ENCODE data around the gene GRID1. TPM values are rescaled to one million over a fixed set of nuclear protein-coding genes. Genes with fewer than 3 reads are reported as not detected.
A peak's percentile ranks its signal among the peaks of the same experiment; 100 is the strongest.

GRID1 gene
- total RNA-seq, 1 experiment from 2014 or later, result 0.37 TPM

DNA sequence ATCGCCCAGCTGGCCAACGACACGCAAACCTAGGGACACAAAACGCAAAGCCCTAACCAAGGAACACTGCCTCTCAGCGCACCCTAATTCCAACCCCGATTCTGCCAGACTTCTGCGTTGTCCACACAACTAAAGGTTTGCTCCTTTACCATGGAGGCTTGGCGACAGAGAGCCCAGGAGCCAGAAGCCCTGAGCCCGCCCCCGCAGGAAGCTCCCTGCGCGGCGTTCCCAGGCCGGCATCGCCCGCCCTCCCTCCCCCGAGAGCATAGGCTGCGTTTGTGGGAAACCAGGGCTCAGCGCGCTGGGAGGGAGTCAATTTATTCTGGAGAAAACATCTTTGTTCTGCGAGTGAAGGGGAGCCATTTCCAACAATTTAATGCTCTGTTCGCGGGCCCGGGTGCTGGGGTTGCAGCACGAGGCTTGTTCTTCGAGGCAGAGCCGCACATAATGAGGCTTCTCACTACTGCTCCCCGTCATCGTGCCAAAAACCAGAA lies 103.9 kb downstream of the GRID1 start (continued):
- no peak for TF ChIP-seq ESRRA (CRISPR knock-in tag; IDR thresholded peaks at IDR 0.05; ENCODE audit: borderline replicate concordance)

DNA sequence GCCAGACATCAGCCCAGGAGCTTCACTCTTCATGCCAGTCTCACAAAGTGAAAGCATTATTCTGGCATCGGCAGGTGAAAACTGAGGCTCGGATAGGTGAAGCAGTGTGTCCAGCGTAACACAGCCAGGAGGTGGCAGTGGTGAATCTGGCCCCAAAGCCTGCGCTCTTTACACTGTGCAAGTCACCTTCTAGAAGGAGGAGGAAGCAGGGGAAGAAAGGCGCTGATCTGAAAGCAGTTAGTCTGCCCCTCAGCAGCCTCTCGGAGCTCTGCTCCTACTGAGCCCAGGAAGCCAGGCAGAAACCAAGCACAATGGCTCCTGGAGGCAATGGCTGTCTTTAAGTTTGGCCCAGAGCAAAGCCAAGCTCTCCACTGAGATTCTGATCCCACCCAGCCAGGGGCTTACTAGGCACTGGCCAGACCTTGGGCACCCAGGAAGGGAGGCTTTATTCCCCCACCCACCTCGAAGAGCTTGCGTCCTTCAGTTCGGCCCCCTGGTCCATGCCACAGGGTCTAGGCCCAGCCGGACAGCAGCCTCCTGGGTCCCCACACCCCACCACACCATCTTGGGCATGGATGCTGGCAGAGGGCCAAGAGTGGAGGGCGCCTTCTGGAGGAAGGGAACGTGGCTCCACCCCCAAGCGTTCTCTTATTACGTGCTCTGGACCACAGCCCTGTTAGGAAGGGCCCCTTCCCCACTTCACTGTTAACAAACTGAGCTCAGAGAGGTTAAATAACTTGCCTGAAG lies 104.5 kb downstream of the GRID1 start:
- Mint-ChIP-seq H3K36me3 (no peaks in the 10 kb centered on the region), H3K9me3 (0 out of 2 replicates have a peak, but pooled peaks cover 3% of the 10 kb centered on the region), H3K4me3 (no peak overlapping the region), H3K27me3 (ENCODE audit: low read depth) (peaks cover 4% of the 10 kb centered on the region; the same call in 1 of the 2 replicates), H3K27ac (no peak overlapping the region), H3K4me1 (peaks cover 20% of the 10 kb centered on the region)
- CTCF ChIA-PET, result interaction anchor here (0.6 to 4.8 kb wide), 25 partner anchors 8 to 330 kb away, joined by 3 to 37 read pairs (median 5); partner anchors contain the start of gene GRID1
- ATAC-seq (peak; percentile 89), DNase-seq (ENCODE audit: low spot score) (peak; percentile 66)
- TF ChIP-seq, protein P1, sequence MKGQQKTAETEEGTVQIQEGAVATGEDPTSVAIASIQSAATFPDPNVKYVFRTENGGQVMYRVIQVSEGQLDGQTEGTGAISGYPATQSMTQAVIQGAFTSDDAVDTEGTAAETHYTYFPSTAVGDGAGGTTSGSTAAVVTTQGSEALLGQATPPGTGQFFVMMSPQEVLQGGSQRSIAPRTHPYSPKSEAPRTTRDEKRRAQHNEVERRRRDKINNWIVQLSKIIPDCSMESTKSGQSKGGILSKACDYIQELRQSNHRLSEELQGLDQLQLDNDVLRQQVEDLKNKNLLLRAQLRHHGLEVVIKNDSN (CRISPR knock-in tag; IDR thresholded peaks at IDR 0.05), result no peak
- TF ChIP-seq, protein P2, sequence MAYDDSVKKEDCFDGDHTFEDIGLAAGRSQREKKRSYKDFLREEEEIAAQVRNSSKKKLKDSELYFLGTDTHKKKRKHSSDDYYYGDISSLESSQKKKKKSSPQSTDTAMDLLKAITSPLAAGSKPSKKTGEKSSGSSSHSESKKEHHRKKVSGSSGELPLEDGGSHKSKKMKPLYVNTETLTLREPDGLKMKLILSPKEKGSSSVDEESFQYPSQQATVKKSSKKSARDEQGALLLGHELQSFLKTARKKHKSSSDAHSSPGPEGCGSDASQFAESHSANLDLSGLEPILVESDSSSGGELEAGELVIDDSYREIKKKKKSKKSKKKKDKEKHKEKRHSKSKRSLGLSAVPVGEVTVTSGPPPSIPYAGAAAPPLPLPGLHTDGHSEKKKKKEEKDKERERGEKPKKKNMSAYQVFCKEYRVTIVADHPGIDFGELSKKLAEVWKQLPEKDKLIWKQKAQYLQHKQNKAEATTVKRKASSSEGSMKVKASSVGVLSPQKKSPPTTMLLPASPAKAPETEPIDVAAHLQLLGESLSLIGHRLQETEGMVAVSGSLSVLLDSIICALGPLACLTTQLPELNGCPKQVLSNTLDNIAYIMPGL (CRISPR knock-in tag; IDR thresholded peaks at IDR 0.05), result no peak
- no peak for TF ChIP-seq ZNF396 (CRISPR knock-in tag; IDR thresholded peaks at IDR 0.05; ENCODE audit: borderline replicate concordance)
- TF ChIP-seq ZNF219 (CRISPR knock-in tag; IDR thresholded peaks at IDR 0.05; ENCODE audit: borderline replicate concordance), result no peak
- TF ChIP-seq TP53 (CRISPR knock-in tag; IDR thresholded peaks at IDR 0.05), result no peak
- POLR2A ChIA-PET, result interaction anchor here (0.8 to 1.2 kb wide), 3 partner anchors 9 to 102 kb away, joined by 3 to 5 read pairs (median 4); no protein-coding TSS in a partner anchor

DNA sequence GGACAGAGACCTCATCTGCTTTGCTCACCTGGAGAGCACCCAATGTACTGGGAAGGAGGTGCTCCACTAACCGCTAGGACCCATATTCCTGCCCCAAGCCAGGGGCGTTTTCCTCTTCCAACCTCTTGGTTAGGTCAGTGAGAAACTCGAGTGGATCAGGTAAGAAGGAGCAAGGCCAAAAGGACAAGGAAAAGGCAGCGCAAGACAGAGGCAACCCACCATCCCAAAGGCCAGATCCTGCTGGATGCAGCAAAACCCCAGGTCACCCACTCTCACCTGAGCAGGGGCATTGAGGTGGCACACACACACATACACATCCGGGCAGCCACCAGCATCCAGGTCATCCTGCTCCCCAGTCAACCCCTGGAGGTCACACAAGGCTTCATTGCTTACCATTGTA lies 105.1 kb downstream of the GRID1 start:
- ChIA-PET POLR2A (no interaction called here), CTCF (interaction anchor here (0.6 to 4.8 kb wide), 15 partner anchors 8 to 131 kb away, joined by 4 to 37 read pairs (median 7); partner anchors contain the start of gene GRID1)
- Mint-ChIP-seq H3K4me3 (no peak overlapping the region), H3K27me3 (ENCODE audit: low read depth) (peaks cover 4% of the 10 kb centered on the region; the same call in 1 of the 2 replicates), H3K36me3 (no peaks in the 10 kb centered on the region), H3K4me1 (peaks cover 20% of the 10 kb centered on the region), H3K9me3 (0 out of 2 replicates have a peak, but pooled peaks cover 3% of the 10 kb centered on the region), H3K27ac (no peak overlapping the region)
- ATAC-seq (no peak), DNase-seq (ENCODE audit: low spot score) (no peak)
- TF ChIP-seq, protein P3, sequence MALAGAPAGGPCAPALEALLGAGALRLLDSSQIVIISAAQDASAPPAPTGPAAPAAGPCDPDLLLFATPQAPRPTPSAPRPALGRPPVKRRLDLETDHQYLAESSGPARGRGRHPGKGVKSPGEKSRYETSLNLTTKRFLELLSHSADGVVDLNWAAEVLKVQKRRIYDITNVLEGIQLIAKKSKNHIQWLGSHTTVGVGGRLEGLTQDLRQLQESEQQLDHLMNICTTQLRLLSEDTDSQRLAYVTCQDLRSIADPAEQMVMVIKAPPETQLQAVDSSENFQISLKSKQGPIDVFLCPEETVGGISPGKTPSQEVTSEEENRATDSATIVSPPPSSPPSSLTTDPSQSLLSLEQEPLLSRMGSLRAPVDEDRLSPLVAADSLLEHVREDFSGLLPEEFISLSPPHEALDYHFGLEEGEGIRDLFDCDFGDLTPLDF (CRISPR knock-in tag; IDR thresholded peaks at IDR 0.05), result no peak
- TF ChIP-seq PRRX2 (CRISPR knock-in tag; IDR thresholded peaks at IDR 0.05), result no peak
- TF ChIP-seq NFE2L1 (CRISPR knock-in tag; IDR thresholded peaks at IDR 0.05), result no peak
- no peak for TF ChIP-seq MYBL2 (CRISPR knock-in tag; IDR thresholded peaks at IDR 0.05)
- no peak for TF ChIP-seq ZNF423 (CRISPR knock-in tag; IDR thresholded peaks at IDR 0.05)
- no peak for TF ChIP-seq NFYB (CRISPR knock-in tag; conservative IDR thresholded peaks at IDR 0.05; ENCODE audit: low read depth)
- TF ChIP-seq ATF1 (CRISPR knock-in tag; IDR thresholded peaks at IDR 0.05), result no peak
- TF ChIP-seq, protein P4, sequence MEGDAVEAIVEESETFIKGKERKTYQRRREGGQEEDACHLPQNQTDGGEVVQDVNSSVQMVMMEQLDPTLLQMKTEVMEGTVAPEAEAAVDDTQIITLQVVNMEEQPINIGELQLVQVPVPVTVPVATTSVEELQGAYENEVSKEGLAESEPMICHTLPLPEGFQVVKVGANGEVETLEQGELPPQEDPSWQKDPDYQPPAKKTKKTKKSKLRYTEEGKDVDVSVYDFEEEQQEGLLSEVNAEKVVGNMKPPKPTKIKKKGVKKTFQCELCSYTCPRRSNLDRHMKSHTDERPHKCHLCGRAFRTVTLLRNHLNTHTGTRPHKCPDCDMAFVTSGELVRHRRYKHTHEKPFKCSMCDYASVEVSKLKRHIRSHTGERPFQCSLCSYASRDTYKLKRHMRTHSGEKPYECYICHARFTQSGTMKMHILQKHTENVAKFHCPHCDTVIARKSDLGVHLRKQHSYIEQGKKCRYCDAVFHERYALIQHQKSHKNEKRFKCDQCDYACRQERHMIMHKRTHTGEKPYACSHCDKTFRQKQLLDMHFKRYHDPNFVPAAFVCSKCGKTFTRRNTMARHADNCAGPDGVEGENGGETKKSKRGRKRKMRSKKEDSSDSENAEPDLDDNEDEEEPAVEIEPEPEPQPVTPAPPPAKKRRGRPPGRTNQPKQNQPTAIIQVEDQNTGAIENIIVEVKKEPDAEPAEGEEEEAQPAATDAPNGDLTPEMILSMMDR (IDR thresholded peaks at IDR 0.05), result no peak
- TF ChIP-seq FOXJ3 (CRISPR knock-in tag; IDR thresholded peaks at IDR 0.05; ENCODE audit: borderline replicate concordance), result no peak
- no peak for TF ChIP-seq ZNF263 (CRISPR knock-in tag; IDR thresholded peaks at IDR 0.05; ENCODE audit: low read depth)
- TF ChIP-seq, protein P5, sequence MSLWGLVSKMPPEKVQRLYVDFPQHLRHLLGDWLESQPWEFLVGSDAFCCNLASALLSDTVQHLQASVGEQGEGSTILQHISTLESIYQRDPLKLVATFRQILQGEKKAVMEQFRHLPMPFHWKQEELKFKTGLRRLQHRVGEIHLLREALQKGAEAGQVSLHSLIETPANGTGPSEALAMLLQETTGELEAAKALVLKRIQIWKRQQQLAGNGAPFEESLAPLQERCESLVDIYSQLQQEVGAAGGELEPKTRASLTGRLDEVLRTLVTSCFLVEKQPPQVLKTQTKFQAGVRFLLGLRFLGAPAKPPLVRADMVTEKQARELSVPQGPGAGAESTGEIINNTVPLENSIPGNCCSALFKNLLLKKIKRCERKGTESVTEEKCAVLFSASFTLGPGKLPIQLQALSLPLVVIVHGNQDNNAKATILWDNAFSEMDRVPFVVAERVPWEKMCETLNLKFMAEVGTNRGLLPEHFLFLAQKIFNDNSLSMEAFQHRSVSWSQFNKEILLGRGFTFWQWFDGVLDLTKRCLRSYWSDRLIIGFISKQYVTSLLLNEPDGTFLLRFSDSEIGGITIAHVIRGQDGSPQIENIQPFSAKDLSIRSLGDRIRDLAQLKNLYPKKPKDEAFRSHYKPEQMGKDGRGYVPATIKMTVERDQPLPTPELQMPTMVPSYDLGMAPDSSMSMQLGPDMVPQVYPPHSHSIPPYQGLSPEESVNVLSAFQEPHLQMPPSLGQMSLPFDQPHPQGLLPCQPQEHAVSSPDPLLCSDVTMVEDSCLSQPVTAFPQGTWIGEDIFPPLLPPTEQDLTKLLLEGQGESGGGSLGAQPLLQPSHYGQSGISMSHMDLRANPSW (CRISPR knock-in tag; conservative IDR thresholded peaks at IDR 0.05; ENCODE audit: low read depth), result no peak
- TF ChIP-seq NR2C2 (CRISPR knock-in tag; IDR thresholded peaks at IDR 0.05), result no peak
- TF ChIP-seq ETV6 (CRISPR knock-in tag; IDR thresholded peaks at IDR 0.05), result no peak
- TF ChIP-seq ZNF416 (CRISPR knock-in tag; IDR thresholded peaks at IDR 0.05), result no peak
- TF ChIP-seq, protein P6, sequence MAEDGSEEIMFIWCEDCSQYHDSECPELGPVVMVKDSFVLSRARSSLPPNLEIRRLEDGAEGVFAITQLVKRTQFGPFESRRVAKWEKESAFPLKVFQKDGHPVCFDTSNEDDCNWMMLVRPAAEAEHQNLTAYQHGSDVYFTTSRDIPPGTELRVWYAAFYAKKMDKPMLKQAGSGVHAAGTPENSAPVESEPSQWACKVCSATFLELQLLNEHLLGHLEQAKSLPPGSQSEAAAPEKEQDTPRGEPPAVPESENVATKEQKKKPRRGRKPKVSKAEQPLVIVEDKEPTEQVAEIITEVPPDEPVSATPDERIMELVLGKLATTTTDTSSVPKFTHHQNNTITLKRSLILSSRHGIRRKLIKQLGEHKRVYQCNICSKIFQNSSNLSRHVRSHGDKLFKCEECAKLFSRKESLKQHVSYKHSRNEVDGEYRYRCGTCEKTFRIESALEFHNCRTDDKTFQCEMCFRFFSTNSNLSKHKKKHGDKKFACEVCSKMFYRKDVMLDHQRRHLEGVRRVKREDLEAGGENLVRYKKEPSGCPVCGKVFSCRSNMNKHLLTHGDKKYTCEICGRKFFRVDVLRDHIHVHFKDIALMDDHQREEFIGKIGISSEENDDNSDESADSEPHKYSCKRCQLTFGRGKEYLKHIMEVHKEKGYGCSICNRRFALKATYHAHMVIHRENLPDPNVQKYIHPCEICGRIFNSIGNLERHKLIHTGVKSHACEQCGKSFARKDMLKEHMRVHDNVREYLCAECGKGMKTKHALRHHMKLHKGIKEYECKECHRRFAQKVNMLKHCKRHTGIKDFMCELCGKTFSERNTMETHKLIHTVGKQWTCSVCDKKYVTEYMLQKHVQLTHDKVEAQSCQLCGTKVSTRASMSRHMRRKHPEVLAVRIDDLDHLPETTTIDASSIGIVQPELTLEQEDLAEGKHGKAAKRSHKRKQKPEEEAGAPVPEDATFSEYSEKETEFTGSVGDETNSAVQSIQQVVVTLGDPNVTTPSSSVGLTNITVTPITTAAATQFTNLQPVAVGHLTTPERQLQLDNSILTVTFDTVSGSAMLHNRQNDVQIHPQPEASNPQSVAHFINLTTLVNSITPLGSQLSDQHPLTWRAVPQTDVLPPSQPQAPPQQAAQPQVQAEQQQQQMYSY (CRISPR knock-in tag; IDR thresholded peaks at IDR 0.05), result no peak

All from WTC11 (cell line).